ENCODE measurements around the gene ENKUR. TPM values are rescaled to one million over a fixed set of nuclear protein-coding genes. Genes with fewer than 3 reads are reported as not detected.
A peak's percentile ranks its signal among the peaks of the same experiment; 100 is the strongest.

Gene ENKUR
- total RNA-seq, 1 donor from 2014 or later, result not detected

DNA sequence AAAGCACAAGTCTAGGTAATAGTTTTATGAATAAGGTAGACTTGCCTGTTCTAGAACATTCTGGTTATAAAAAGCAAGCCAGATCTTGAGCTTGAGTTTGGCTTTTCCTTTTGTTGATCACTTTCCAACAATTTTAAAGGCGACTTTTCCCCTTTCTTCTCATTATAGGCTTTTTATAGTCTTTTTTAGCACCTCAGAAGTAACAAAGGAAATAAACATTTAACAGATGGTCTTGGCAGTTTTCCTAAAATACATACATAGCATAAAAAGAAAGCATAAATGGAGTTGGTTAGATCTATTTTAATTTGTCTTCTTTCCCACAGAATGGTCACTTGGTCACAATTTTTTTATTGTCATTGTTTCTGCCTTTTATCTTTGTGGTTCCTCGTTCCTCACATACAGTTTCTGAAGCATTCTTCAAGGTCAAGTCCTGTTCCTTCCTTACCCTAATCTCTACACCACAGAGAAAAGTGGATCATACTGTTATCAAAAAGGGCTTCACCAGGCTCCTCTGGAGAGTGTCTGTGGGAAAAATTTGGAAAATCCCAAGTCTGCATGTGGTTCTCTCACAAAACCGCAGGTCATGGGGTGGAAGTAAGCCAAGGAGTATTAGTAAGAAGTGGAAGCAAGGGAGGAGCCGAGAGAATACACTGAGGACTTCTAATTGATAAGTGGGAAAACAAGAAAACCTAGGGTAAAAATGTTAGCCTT, 31.8 kb upstream of the ENKUR start:
- Mint-ChIP-seq H3K9me3 (peaks cover 9% of the 10 kb centered on the region), H3K4me3 (no peak overlapping the region), H3K27ac (no peak overlapping the region), H3K4me1 (no peaks in the 10 kb centered on the region), H3K36me3 (ENCODE audit: low read depth) (no peaks in the 10 kb centered on the region), H3K27me3 (peaks cover 44% of the 10 kb centered on the region)
- intact Hi-C loops (cut with micrococcal nuclease), result no loop called here
- no peak for DNase-seq

DNA sequence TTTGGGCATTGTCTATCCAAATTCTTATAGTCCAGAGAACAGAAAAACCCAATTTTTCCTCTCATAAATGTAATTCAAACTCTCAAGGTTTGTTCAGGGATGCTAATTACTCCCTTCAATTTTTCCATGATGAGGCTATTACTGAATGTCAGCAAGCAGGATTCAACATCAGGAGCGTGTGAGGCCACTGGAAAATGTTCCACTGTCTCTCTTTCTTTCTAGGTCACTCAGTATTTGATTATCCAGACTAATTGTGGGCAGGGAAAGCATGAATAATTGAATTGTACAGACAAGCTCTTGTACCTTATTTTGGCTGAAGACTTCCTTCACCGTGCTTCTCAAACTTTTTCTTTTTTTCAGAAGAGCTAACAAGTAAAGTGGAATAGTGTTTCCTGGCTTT, 31.1 kb upstream of the ENKUR start:
- H3K27ac Mint-ChIP-seq, result no peak overlapping the region
- no peaks in the 10 kb centered on the region for H3K36me3 Mint-ChIP-seq (ENCODE audit: low read depth)
- no peaks in the 10 kb centered on the region for H3K4me1 Mint-ChIP-seq
- peaks cover 9% of the 10 kb centered on the region for H3K9me3 Mint-ChIP-seq
- H3K4me3 Mint-ChIP-seq, result no peak overlapping the region
- peaks cover 44% of the 10 kb centered on the region for H3K27me3 Mint-ChIP-seq
- DNase-seq, result no peak
- intact Hi-C loops (cut with micrococcal nuclease), result no loop called here

DNA sequence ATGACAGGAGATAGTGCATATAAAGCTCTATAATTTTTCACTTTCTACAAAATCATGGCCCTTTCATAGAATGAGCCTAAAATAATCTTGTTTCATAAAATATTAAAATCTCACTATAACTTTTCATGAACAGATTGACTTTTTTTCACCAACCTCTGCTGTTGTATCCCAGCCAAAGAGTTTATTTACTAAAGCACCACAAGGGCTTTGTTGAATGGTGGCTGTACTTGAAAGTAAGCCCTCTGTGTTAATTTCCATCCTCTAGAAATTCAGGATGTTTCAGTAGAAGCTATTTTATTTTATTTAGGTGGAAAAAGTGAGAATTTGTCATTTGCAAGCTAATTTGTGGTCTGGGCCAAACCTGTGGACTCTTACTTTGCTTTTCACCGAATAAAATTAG, 30.7 kb upstream of the ENKUR start:
- Mint-ChIP-seq H3K4me3 (no peak overlapping the region), H3K27me3 (peaks cover 44% of the 10 kb centered on the region), H3K9me3 (peaks cover 9% of the 10 kb centered on the region), H3K4me1 (no peaks in the 10 kb centered on the region), H3K27ac (no peak overlapping the region), H3K36me3 (ENCODE audit: low read depth) (no peaks in the 10 kb centered on the region)
- DNase-seq, result no peak
- intact Hi-C loops (cut with micrococcal nuclease), result no loop called here

DNA sequence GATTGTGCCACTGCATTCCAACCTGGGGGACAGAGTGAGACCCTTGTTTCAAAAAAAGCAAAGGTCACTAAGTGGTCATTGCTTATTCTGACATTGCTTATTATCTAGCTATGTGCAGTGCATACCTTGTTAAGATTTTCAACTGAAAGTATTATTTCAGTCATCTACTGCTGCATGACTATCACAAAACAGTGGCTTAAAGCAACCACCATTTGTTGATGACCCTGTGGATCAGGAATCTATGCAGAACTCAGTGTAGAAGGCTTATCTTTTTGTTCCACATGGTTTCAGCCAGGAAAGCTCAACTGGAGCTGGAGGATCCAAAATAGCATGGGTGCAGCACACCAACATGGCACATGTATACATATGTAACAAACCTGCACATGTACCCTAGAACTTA, 23.6 kb upstream of the ENKUR start:
- no peak for DNase-seq
- intact Hi-C loops (cut with micrococcal nuclease), result no loop called here
- H3K9me3 Mint-ChIP-seq, result no peaks in the 10 kb centered on the region
- H3K4me1 Mint-ChIP-seq, result peaks cover 5% of the 10 kb centered on the region
- H3K36me3 Mint-ChIP-seq (ENCODE audit: low read depth), result no peaks in the 10 kb centered on the region
- H3K27ac Mint-ChIP-seq, result no peak overlapping the region
- no peak overlapping the region for H3K4me3 Mint-ChIP-seq
- peaks cover 37% of the 10 kb centered on the region for H3K27me3 Mint-ChIP-seq

DNA sequence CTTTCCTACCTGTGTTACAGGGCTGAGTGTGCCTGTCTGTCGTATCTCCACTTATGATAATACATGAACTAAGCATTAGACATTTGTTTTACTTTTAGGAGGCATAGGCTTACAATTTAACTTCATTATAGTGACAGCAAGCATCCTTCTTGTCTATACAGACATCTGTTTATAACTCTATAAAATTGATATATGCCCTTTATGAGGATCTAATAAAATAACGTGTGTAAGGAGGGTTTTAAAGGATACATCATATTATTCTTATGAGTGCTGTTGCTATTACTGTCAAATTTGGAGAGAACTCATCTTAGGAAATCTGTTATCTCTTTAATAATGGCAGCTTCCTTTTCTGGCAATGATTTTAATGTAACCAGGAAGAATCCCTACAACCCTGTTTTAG, 22.4 kb upstream of the ENKUR start:
- Mint-ChIP-seq H3K27ac (peak overlapping the region; percentile 20), H3K36me3 (ENCODE audit: low read depth) (no peaks in the 10 kb centered on the region), H3K4me3 (no peak overlapping the region), H3K9me3 (no peaks in the 10 kb centered on the region), H3K27me3 (peaks cover 33% of the 10 kb centered on the region), H3K4me1 (peaks cover 5% of the 10 kb centered on the region)
- no peak for DNase-seq
- intact Hi-C loops (cut with micrococcal nuclease), result no loop called here

DNA sequence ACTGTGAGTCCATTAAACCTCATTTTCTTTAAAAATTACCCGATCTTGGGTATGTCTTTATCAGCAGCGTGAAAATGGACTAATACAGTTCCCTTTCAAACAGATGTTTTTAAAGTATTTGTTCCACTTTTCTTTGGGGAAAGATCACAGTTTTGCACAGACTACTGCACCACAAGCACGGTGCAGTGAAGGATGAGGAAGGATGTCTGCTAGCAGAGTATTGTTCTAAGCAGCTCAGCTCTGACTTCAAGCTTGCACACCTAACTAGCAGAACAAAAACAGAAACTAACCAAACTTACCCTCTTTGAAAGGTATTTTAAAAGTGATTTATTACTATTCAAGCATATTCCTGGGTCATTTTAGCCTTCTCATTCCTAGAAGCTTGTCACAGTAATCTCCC, 20.4 kb upstream of the ENKUR start:
- no peak for DNase-seq
- no peaks in the 10 kb centered on the region for H3K36me3 Mint-ChIP-seq (ENCODE audit: low read depth)
- H3K9me3 Mint-ChIP-seq, result no peaks in the 10 kb centered on the region
- peaks cover 5% of the 10 kb centered on the region for H3K4me1 Mint-ChIP-seq
- intact Hi-C loops (cut with micrococcal nuclease), result no loop called here
- H3K27ac Mint-ChIP-seq, result no peak overlapping the region
- peaks cover 29% of the 10 kb centered on the region for H3K27me3 Mint-ChIP-seq
- H3K4me3 Mint-ChIP-seq, result peak overlapping the region; percentile 28

DNA sequence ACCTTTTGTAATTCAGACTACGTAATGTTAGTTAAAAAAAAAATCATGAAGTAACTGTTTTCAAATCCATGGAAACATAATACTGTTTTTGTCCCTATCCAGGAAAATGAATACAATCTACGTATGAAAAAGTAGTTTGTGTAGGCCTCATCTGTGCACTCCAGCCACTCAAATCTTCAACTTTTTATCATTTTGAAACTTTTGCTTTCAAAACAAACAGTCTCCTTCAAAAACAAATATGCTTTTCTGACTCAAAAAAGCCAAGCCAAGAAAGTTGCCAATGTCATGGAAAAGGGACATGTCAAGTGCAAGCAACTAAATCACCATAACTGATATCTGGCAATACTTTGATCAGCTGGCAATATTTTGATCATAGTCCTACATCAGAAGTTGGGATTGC, 13.6 kb upstream of the ENKUR start:
- DNase-seq, result no peak
- Mint-ChIP-seq H3K9me3 (peaks cover 4% of the 10 kb centered on the region), H3K4me3 (no peak overlapping the region), H3K36me3 (ENCODE audit: low read depth) (no peaks in the 10 kb centered on the region), H3K27me3 (peaks cover 3% of the 10 kb centered on the region), H3K27ac (no peak overlapping the region), H3K4me1 (peaks cover 2% of the 10 kb centered on the region)
- intact Hi-C loops (cut with micrococcal nuclease), result no loop called here

DNA sequence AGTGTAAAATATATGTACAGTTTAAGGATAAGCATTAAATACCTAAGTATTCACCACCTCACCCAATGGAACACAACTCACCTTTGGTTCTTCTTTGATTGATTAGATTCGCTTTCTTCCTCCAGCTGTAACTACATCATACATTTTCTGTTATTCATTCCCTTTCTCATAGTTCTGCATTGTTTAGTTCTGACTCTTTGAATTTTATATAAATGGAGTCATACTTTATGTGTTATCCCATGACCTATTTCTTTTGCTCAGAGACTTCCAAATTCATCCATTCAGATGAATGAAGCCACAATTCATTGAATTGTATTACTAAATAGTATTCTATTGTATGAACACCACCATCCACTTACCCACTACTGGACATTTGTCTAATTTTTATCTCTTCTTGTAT, 12.8 kb upstream of the ENKUR start:
- no peak for DNase-seq
- H3K4me1 Mint-ChIP-seq, result peaks cover 2% of the 10 kb centered on the region
- H3K9me3 Mint-ChIP-seq, result peaks cover 4% of the 10 kb centered on the region
- intact Hi-C loops (cut with micrococcal nuclease), result no loop called here
- no peak overlapping the region for H3K4me3 Mint-ChIP-seq
- H3K36me3 Mint-ChIP-seq (ENCODE audit: low read depth), result no peaks in the 10 kb centered on the region
- H3K27ac Mint-ChIP-seq, result no peak overlapping the region
- H3K27me3 Mint-ChIP-seq, result peaks cover 3% of the 10 kb centered on the region

DNA sequence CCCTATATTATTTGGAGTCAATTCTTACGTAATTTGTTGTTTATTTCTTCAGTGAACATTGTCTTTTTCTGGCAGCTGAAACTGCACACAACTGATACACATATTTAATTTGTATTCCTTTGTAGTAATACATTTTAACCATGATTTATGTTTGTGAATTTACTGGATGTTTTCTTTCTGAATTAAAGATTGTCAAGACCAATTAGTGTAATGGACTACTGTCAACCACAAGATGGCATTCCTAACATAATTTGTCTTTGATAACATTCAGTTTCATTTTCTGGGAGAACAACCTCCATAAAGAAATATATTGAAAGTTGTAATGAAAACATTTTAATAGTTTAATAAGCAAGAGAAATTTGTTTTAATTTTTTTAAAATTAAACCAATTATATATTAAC, 10.5 kb upstream of the ENKUR start:
- Mint-ChIP-seq H3K4me3 (no peak overlapping the region), H3K27ac (no peak overlapping the region), H3K4me1 (peaks cover 2% of the 10 kb centered on the region), H3K27me3 (peaks cover 3% of the 10 kb centered on the region), H3K36me3 (ENCODE audit: low read depth) (no peaks in the 10 kb centered on the region), H3K9me3 (peaks cover 4% of the 10 kb centered on the region)
- DNase-seq, result no peak
- intact Hi-C loops (cut with micrococcal nuclease), result no loop called here

DNA sequence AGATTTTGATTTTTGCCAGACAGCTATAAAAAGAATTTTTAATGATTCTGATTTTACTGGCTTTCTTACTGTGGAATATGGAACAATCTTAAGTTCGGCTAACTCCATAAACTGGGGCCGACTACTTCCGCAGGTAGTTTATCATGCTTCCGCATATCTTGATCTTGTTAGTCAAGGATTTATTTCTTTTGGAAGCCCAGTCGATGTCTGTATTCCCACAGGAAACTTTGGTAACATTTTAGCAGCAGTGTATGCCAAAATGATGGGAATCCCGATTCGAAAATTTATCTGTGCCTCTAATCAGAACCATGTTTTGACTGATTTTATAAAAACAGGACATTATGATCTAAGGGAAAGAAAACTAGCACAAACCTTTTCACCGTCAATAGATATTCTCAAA, 8.6 kb upstream of the ENKUR start:
- no peak for DNase-seq
- Mint-ChIP-seq H3K4me3 (no peak overlapping the region), H3K27ac (no peak overlapping the region), H3K27me3 (no peaks in the 10 kb centered on the region), H3K4me1 (no peaks in the 10 kb centered on the region), H3K9me3 (no peaks in the 10 kb centered on the region), H3K36me3 (ENCODE audit: low read depth) (no peaks in the 10 kb centered on the region)
- intact Hi-C loops (cut with micrococcal nuclease), result no loop called here

DNA sequence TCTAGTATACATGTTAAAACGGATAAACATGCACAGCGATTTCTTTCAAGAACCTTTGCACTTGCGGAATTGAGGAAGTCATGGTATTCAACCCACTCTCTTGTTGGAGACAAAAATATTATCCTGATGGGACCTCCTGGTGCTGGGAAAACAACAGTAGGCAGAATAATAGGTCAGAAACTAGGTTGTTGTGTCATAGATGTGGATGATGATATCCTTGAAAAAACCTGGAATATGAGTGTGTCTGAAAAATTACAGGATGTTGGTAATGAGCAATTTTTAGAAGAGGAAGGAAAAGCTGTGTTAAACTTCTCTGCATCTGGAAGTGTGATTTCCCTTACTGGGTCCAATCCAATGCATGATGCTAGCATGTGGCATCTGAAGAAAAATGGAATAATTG, 7.3 kb upstream of the ENKUR start:
- intact Hi-C loops (cut with micrococcal nuclease), result no loop called here
- no peak overlapping the region for H3K27ac Mint-ChIP-seq
- no peak overlapping the region for H3K4me3 Mint-ChIP-seq
- H3K36me3 Mint-ChIP-seq (ENCODE audit: low read depth), result no peaks in the 10 kb centered on the region
- no peaks in the 10 kb centered on the region for H3K4me1 Mint-ChIP-seq
- no peak for DNase-seq
- H3K9me3 Mint-ChIP-seq, result no peaks in the 10 kb centered on the region
- H3K27me3 Mint-ChIP-seq, result no peaks in the 10 kb centered on the region

DNA sequence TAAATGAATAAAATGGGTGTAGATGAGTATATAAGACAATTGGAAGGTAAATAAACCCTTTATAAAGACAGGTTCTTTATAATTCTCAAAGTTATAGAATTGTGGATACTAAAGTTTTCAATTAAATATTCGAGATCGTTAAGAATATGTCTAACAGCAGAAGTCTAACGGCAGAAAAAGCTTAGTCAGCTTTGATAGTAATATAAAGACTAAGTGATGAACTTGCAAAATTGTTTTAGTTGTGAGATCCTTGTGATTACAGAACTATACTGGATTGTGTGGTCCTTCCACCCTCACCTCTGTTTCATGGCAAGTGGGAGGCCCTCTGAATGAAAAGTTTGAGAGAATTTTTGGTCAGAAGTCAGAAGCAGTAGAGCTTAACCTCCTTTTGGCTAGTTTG, 2.7 kb upstream of the ENKUR start:
- no peak for DNase-seq
- Mint-ChIP-seq H3K9me3 (no peaks in the 10 kb centered on the region), H3K4me3 (no peak overlapping the region), H3K36me3 (ENCODE audit: low read depth) (peaks cover 1% of the 10 kb centered on the region), H3K27me3 (peaks cover 10% of the 10 kb centered on the region), H3K4me1 (peaks cover 14% of the 10 kb centered on the region), H3K27ac (no peak overlapping the region)
- intact Hi-C loops (cut with micrococcal nuclease), result loop anchor here (5.0 to 10.0 kb wide), 4 partner anchors 116 to 1924 kb away; partner anchors contain the start of genes MSRB2 and OTUD1

DNA sequence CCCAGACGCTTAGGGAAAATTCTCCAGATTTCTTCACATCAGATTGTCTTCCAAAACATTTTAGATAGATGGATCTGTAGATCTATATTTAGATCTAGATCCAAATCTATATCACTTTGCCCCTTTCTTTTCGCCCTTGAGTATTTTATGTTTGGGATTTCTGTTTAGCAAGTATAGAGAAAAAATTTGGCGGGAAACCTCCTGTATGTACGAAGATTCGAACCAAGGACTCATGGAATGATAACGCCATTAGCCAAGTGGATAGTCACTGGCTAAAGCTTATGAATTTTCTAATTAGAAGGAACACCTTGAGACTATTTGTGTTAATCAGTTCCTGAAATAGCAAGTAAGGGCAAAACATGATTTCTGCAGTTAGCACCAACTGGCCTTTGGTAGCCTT, 1.7 kb upstream of the ENKUR start:
- H3K4me1 Mint-ChIP-seq, result peaks cover 16% of the 10 kb centered on the region
- intact Hi-C loops (cut with micrococcal nuclease), result loop anchor here (2.0 to 10.0 kb wide), 8 partner anchors 63 to 1923 kb away; partner anchors contain the start of genes MSRB2, OTUD1 and PRTFDC1
- H3K9me3 Mint-ChIP-seq, result peaks cover 8% of the 10 kb centered on the region
- H3K27ac Mint-ChIP-seq, result peak overlapping the region; percentile 98
- H3K36me3 Mint-ChIP-seq (ENCODE audit: low read depth), result peaks cover 1% of the 10 kb centered on the region
- H3K27me3 Mint-ChIP-seq, result peaks cover 12% of the 10 kb centered on the region
- peak overlapping the region; percentile 88 for H3K4me3 Mint-ChIP-seq
- no peak for DNase-seq

DNA sequence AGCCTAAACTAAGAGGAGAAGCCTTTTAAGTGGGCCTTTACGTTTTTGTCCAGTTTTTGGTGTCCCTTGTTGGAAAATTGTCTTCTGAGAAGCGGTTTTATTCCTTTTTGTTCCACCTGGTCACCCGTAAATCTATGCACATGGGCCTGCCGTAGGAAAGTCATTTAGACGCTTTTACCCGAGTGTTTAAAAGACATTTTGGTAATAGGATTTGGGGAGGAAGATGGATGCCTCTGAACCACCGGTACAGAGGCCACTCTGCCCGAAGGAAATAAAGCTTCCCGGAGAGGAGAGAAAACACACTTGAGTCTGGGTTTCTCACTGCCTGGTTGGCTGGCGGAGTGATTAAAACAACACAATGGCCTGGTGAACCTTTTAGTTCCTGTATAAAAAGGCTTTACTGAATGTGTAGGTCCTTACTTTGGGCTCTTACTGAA, 1.2 kb upstream of the ENKUR start:
- Mint-ChIP-seq H3K36me3 (ENCODE audit: low read depth) (peaks cover 1% of the 10 kb centered on the region), H3K27me3 (peaks cover 12% of the 10 kb centered on the region), H3K4me1 (peaks cover 16% of the 10 kb centered on the region), H3K27ac (peak overlapping the region; percentile 98), H3K4me3 (peak overlapping the region; percentile 88), H3K9me3 (peaks cover 10% of the 10 kb centered on the region)
- no peak for DNase-seq
- intact Hi-C loops (cut with micrococcal nuclease), result loop anchor here (2.0 to 10.0 kb wide), 8 partner anchors 64 to 1922 kb away; partner anchors contain the start of genes MSRB2, OTUD1 and PRTFDC1
